ENCODE data around the gene STX11. TPM values are rescaled to one million over a fixed set of nuclear protein-coding genes. Genes with fewer than 3 reads are reported as not detected.

STX11 gene
- total and polyA plus RNA-seq, 2 of the 13 experiments (the other 11 are each of a cell fraction or from before 2014, with no cell fraction given): 0.03 TPM; not detected in 1

GRCh38 chr6:144234935-144235334 lies 84.6 kb downstream of the STX11 start:
- no peaks in the 10 kb centered on the region for H3K79me2 ChIP-seq (ENCODE audit: insufficient read depth, low read length)
- ChIA-PET CTCF (ENCODE audit: low intra/inter-chr PET ratio, low total read pairs) (no interaction called here), POLR2A (no interaction called here)
- H3K27me3 ChIP-seq (ENCODE audit: control insufficient read depth in 1 of 2, insufficient read depth in 2 of 2, low read length in 2 of 2): no peaks in the 10 kb centered on the region; a peak in 1 of 5 replicates
- no peaks in the 10 kb centered on the region for H3K9me3 ChIP-seq (ENCODE audit: low read length)
- FAIRE-seq (no peak), DNase-seq (ENCODE audit: low spot score) (no peak), ATAC-seq (no peak)
- H3K4me1 ChIP-seq (ENCODE audit: insufficient read depth, low read length): no peaks in the 10 kb centered on the region
- BruUV-seq (replicated peaks): no TSS peak
- TF ChIP-seq U2AF1 (optimal IDR thresholded peaks at IDR 0.05; ENCODE audit: low read depth, low read length): no peak
- no peak for TF ChIP-seq TRAFD1 (CRISPR knock-in tag; IDR thresholded peaks at IDR 0.05; ENCODE audit: borderline replicate concordance)
- TF ChIP-seq TMF1 (CRISPR knock-in tag; IDR thresholded peaks at IDR 0.05; ENCODE audit: low read depth): no peak
- no peak for TF ChIP-seq GPBP1L1 (CRISPR knock-in tag; IDR thresholded peaks at IDR 0.05)
- TF ChIP-seq YEATS4 (CRISPR knock-in tag; IDR thresholded peaks at IDR 0.05; ENCODE audit: borderline replicate concordance): no peak
- in situ Hi-C loops (cut with HindIII; ENCODE audit: extremely low pct_ligation_motif_present, low pct_unique_long_range_greater_than_20kb) (no loop called here), intact Hi-C loops (cut with micrococcal nuclease; ENCODE audit: unreplicated experiment) (no loop called here)
- no peak overlapping the region for H3K4me3 ChIP-seq (replicated peaks in 1 of 3; ENCODE audit: insufficient read depth in 1 of 3, low read depth in 2 of 3, low read length in 3 of 3)
- no peaks in the 10 kb centered on the region for H4K20me1 ChIP-seq (ENCODE audit: insufficient read depth, low read length)
- H3K4me2 ChIP-seq (ENCODE audit: low read depth, low read length): no peak overlapping the region
- H2AFZ ChIP-seq (ENCODE audit: low read length): no peak overlapping the region
- no peaks in the 10 kb centered on the region for H3K36me3 ChIP-seq (replicated peaks in 1 of 2; ENCODE audit: control insufficient read depth in 1 of 2, insufficient read depth in 2 of 2, low read length in 2 of 2)
- WGBS (ENCODE audit: low lambda C conversion rate): 62% methylated on average over 4 of the region's 4 CpGs
- H3K27ac ChIP-seq (ENCODE audit: extremely low read length, insufficient read depth, low read length): no peak overlapping the region
- no peak overlapping the region for H3K9ac ChIP-seq (ENCODE audit: insufficient read depth, low read depth, low read length)

Other genes starting within 250 kb of the STX11 start
- 0.38 and 0.60 TPM in 2 replicates for gene PLAGL1, start 142.3 kb upstream of the STX11 start, total RNA-seq (2016; rRNA removed; fragmentation: Illumina TruSeq; extraction: Trizol)
- gene PLAGL1, start 142.3 kb upstream of the STX11 start, polyA plus RNA-seq (2011; rRNA removed): 2.2 and 2.3 TPM in 2 replicates
- gene SF3B5, start 54.9 kb upstream of the STX11 start, total RNA-seq (2016; rRNA removed; fragmentation: Illumina TruSeq; extraction: Trizol): 263 and 346 TPM in 2 replicates
- gene SF3B5, start 54.9 kb upstream of the STX11 start, polyA plus RNA-seq (2011; rRNA removed): 292 and 294 TPM in 2 replicates
- 85.4 and 102 TPM in 2 replicates for gene UTRN, start 134.8 kb downstream of the STX11 start, total RNA-seq (2016; rRNA removed; fragmentation: Illumina TruSeq; extraction: Trizol)
- 116 and 119 TPM in 2 replicates for gene UTRN, start 134.8 kb downstream of the STX11 start, polyA plus RNA-seq (2011; rRNA removed)

Measured in HepG2 (cell line).